ENCODE data around the gene KCNMB4. TPM values are rescaled to one million over a fixed set of nuclear protein-coding genes. Genes with fewer than 3 reads are reported as not detected.
A peak's percentile ranks its signal among the peaks of the same experiment; 100 is the strongest.

Gene KCNMB4
- total RNA-seq, 1 experiment from 2014 or later: 0.58 TPM

DNA sequence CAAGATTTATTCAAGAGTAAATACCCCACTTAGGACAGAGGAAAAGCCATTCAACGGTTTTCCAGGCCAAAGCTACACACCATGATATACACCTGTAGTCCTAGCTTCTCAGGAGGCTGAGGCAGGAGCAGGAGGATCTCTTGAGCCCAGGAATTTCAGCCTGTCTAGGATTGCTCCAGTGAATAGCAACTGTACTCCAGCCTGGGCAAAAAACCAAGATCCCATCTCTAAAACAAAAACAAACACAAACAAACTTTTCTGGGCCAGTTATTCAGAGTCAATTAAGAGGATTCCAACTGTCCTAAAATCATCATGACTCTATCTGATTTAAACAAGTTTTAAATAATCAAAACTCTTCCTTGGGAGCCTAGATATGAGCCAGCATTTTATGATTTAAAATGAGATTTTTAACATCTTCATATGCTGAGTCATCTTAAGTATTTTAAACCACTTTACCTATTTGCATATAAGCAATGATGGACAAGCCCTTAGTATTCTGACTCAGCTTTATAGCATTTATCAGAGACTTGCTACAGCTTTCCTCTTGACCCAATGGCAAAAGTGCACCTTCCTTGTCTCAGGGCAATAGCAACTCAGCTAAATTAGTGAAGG is 77.1 kb downstream of the KCNMB4 start:
- DNase-seq (ENCODE audit: low spot score): no peak

DNA sequence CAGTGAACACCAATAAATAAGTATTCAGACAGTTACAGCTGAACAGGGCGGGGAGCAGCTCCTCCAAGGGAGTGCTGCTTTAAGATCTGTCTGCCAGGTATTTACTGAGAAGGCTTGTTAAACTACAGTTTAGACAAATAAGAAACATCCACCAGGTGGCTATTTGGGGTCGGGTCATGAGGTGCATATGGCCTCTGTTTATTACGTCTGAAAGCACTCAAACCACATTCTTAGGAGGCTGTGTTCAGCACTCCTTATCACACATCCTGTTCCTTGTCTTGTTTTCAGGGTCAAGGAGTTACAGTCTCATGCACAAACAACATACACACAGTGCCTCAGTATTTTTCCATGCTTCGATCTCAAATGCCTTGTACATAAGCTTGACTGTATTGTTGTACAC is 78.8 kb downstream of the KCNMB4 start:
- DNase-seq (ENCODE audit: low spot score): peak; percentile 37

DNA sequence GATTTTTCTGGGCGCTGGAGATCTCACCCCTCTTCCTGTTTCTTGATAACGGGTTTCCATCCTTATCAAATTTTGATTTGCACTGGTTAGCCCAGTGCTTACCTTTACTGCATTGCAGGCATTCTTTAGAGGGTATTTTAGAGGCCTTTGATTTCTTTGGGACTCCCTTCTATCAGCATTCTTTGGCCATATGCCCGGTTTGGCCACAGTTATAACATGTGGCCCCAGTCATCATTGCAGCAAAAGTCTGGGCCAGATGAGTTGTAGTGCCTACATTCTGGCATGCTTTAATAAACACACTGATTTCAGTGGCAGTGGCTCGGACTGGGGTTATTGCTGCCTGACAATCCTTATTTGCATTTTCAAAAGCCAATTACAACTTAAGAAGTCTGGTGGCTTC is 82.3 kb downstream of the KCNMB4 start:
- DNase-seq (ENCODE audit: low spot score): no peak

DNA sequence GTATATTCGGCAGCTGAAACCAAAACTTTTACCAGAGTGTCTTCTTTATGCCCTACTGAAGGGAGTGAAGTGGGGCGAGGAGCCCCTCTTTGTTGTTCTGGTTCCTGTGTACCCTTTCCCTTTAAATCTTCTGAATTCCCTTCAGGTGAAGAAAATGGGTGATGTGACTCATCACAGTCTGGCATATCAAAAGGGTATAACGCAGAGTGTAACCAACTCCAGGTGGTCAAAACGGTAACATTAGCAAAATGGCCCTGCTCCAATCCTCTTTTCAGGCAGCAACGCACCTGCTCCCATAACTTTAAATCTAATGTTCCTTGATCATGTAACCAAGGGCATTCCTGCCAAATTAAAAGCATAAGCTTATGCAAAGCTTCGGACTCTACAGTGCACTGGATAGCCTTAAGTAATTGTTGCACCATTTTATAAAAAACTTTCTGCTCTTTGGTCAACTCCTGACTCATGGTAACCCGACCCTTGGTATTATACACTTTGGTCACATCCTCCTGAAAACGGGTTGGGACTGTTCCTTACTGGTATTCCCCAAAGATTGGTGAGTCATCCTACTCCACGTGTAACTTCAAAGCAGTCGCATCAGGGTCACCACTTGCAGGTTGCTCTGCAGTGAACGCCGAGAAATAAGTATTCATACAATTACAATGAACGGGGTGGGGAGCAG is 83.1 kb downstream of the KCNMB4 start:
- DNase-seq (ENCODE audit: low spot score): peak; percentile 31

DNA sequence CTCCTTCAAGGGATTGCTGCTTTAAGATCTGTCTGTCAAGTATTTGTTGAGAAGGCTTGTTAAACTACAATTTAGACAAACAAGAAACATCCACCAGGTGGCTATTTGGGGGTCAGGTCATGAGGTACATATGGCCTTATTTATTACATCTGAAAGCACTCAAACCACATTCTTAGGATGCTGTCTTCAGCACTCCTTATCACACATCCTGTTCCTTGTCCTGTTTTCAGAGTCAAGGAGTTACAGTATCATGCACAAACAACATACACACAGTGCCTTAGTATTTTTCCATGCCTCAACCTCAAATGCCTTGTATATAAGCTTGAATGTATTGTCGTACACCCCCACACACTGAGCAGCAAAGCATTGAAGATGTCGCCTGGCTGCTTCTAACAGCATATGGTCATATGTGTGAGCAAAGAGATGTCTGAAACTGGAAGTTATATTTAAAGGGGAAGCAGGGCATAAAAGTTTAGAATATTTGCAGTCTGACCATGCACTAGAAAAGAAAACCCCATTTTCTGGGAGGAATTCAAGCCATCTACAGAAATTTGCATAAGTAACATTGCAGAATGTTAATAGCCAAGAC is 83.8 kb downstream of the KCNMB4 start:
- no peak for DNase-seq (ENCODE audit: low spot score)

DNA sequence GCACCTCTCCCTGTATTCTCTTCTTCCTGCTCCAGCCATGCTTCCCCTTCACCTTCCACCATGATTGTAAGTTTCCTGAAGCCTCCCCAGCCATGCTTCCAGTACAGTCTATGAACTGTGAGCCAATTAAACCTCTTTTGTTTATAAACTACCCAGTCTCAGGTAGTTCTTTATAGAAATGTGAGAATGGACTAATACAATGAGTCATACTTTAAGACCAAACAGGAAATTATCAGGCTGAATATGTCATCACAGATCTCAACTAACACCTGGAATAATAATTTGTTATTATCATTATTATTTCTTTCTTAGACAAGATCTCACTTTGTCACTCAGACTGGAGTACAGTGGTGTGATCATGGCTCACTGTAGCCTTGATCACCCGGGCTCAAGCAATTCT is 85.4 kb downstream of the KCNMB4 start:
- no peak for DNase-seq (ENCODE audit: low spot score)

DNA sequence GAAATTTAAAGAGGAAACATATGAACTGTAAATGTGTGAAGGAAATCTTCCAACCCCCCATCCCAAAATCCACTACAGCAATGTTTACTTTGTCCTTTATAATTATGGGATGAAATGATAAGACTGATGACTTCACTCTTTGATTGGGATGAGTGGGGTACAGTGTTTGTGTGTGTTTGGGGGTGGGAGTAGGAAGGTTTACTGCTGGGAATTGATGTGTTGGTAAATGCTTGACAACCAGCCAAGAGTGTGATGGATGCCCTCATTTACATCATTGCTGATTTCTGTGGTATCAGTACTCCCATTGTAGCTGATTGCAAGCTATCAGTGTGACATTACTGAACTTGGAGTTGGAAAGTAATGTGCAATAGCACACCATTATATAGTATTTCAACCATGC is 90.9 kb downstream of the KCNMB4 start:
- no peak for DNase-seq (ENCODE audit: low spot score)

DNA sequence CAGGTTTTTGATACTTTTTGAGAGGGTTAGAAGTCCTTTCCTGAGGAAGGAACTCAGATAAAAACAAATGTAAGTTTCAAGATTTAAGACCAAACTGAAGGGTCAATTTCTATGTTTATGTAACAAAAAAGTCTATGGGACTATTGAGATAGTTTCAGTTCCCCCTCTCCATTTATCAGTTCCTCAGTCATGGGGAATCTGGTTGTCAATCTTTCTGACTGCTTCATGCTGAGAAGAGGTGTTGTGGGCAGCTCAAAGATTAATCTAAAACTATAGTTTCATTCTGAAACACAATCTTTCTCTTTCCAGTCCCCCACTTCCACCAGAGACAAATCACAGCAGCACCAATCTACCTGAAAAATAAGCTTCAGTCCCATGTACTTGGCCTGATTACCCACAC is 93.7 kb downstream of the KCNMB4 start:
- no peak for DNase-seq (ENCODE audit: low spot score)

DNA sequence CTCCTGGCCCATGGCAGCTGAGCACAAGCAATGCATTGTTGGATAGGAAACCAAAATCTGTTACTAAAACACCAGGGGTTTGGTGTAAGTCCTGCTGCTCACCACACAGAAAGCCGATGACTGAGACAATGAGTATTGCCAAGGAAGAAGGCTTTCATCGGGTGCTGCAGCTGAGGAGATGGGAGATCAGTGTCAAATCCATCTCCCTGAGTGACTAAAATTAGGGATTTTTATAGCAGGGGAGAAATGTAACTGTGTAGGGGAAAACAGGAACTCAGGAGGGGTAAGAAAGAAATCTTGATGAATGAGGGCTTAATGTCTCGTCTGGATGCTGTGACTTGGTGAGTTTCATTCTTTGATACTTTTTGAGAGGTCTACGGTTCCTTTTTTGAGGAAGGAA is 97.9 kb downstream of the KCNMB4 start:
- no peak for DNase-seq (ENCODE audit: low spot score)

DNA sequence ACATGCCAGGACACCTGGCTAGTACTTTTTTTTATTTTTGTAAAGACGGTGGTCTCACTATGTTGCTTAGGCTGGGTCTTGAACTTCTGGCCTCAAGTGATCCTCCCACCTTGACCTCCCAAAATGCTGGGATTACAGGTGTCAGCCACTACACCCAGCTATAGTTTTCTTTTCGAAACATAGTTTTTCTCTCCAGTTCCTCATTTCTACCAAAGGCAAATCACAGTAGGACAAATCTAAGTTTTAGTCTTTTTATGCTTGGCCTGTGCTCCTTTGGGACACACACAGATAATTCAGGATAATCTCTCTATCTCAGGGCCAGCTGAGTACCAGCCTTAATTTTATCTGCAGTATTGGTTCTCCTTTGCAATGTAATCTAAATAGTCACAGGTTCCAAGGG is 100.7 kb downstream of the KCNMB4 start:
- no peak for DNase-seq (ENCODE audit: low spot score)

DNA sequence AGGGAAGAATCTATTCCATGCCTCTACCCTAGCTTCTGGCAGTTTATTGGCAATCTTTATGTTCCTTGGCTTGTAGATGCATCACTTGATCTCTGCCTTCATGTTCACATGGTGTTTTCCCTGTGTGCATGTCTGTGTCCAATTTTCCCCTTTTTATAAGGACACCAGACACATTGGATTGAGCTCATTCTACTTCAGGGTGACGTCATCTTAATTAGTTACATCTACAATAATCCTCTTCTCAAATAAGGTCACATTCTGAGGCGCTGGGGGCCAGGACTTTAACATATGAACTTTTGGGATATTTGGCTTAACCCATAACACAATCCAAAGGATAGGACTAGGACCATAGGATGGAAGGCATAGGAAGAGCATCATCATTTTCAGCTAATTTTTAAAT is 101.4 kb downstream of the KCNMB4 start:
- DNase-seq (ENCODE audit: low spot score): no peak

DNA sequence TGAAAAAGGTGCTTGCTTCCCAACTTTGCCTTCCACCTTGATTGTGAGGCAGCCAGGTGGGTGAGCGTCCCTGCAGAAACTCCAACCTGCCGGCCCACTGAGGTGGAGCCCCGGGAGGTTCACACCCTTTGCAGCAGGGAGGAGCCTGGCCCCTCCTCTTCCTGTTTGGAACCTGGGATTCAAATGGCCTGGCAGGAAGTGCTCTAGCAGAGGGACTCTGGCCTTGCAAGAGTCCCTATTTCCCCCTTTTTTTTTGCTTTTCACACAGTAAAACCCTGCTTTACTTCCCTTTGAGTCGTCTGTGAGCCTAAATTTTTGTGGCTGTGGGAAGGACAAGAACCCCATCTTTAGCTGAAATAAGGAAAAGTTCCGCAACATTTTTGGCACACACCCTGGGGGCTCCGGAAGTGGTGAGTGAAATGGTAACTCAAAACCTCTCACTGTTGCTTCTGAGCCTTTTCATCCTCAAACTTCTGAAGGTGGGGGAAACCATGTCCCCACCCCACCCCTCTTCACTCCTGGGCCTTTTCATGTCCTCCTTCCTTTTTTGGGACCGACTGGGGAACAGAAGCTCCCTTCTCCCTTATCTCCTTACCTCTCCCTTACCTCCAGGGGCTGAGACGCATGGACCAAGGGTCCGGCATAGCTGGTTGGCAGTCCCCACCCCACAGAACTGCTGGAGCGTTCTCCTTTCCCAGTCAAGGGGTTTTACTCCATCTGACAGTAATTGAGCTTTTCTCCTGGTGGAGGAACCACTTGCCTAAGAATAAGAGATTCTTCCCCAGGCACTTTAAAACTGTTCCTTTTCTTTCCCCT is 102.0 kb downstream of the KCNMB4 start:
- DNase-seq (ENCODE audit: low spot score): no peak

DNA sequence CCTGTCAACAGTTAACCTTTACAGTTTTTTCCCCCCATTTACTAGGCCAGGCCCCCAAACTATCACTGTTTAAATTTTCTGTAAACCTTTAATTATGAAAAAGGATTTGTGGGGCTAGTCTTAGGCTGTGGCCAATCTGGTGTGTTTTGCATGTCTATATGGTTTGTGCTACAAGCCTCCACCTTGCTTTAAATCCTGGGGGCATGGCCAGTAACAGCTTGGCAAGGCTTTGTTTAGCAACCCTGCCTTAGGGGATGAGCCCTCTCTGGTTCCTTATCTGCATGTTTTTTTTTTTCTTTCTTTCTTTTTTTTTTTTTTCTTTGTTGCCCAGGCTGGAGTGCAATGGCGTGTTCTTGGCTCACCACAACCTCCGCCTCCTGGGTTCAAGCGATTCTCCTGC is 102.7 kb downstream of the KCNMB4 start:
- no peak for DNase-seq (ENCODE audit: low spot score)

DNA sequence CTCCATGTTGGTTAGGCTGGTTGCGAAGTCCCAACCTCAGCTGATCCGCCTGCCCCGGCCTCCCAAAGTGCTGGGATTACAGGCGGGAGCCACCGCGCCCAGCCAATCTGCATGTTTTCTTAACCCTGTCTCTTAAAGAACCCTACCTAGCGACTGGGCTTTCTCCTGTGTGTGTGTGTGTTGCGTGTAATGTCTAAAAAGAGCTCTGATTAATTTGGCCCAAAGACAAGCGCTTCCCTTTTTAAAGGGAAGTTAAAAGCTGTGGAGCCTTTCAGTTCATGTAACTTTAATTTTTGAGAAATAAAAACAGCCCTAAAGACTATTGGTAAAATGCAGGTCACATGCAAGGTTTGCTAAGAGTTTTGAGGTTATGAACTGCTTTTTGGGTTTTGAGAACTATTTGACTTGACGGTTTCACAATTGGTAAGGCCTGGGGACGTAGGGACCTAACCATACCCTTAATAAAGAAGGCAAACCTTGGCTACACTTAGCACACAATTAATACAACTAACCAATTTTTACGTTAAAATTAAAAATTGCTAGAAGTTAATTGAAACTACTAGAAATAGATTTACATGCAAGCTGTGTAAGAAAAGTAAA is 103.2 kb downstream of the KCNMB4 start:
- DNase-seq (ENCODE audit: low spot score): no peak

DNA sequence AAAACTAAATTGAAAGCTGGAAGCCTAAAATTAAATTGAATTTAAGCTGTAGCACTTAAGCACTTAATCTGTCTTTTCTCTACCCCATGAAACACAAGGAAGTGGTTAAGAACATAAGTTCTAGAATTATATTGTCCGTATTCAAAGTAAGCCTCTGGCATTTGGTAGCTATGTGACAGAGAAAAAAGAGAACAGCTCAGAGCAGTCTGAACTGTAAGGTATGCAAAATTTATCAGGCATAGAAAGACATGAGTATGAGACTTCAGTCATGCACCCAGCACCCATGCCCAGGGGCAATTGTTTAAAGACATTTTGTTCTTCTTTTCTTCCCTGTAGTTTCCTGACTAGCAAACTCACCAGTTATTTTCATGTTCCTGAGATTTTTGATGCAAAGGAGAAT is 116.7 kb downstream of the KCNMB4 start:
- no peak for DNase-seq (ENCODE audit: low spot score)

Small RNAs within 50 kb of the gene (small RNA-seq; reads per million reads assigned to genes)
- gene RNU4-65P: not detected

Other genes starting within 250 kb of the KCNMB4 start
- gene CNOT2, start 122.9 kb upstream of the KCNMB4 start, total RNA-seq (2014; rRNA removed; shearing (Covaris generic)): 67.2 and 91.4 TPM in 2 replicates

All from HT-29 (cell line).